H1 (cell line): ENCODE measurements around the gene KLHL29. TPM values are rescaled to one million over a fixed set of nuclear protein-coding genes. Genes with fewer than 3 reads are reported as not detected.

Source experiments
- CTCF ChIA-PET: fragments of 300-600 bp; sonication (Branson Sonifier 250); formaldehyde crosslinking; loops from one replicate; lab custom pipeline; 2021; ENCODE audit not compliant: partially characterized antibody; lab: Charles Lee
- POLR2A ChIA-PET: fragments of 300-600 bp; sonication (Branson Sonifier 250); formaldehyde crosslinking; loops from one replicate; lab custom pipeline; 2021; ENCODE audit warnings: inconsistent platforms; ENCODE audit not compliant: partially characterized antibody; lab: Charles Lee
- DNase-seq, 2 experiments: peaks; one replicate each; pipeline versions ENCODE4 v3.0.0 to v3.0.0-alpha.2; 2010 to 2022; ENCODE audit warnings: low spot score in 2 of 2, low read depth in 1 of 2, mixed read lengths in 1 of 2
- FAIRE-seq: peaks from 2 replicates; lab custom pipeline; 2011; peaks lifted over from hg19 to GRCh38; lab: Jason Lieb, UNC
- H2AFZ ChIP-seq: 2 replicates; pipeline ENCODE4 v1.8.1; 2012; ENCODE audit warnings: low read length, inconsistent platforms
- H2AK5ac ChIP-seq: 2 replicates; pipeline ENCODE4 v1.6.1; 2013; ENCODE audit warnings: low read depth, low read length
- H2BK120ac ChIP-seq: replicated peaks from 2 replicates; pipeline ENCODE3; 2013; ENCODE audit warnings: low read depth, low read length, inconsistent platforms
- H2BK12ac ChIP-seq: 2 replicates; pipeline ENCODE4 v1.6.1; 2013; ENCODE audit warnings: low read depth, low read length
- H2BK15ac ChIP-seq: 2 replicates; pipeline ENCODE4 v1.6.1; 2013; ENCODE audit warnings: low read length
- H2BK20ac ChIP-seq: 2 replicates; pipeline ENCODE4 v1.6.1; 2013; ENCODE audit warnings: low read length
- H2BK5ac ChIP-seq: 2 replicates; pipeline ENCODE4 v1.6.1; 2013; ENCODE audit warnings: low read depth, low read length
- H3K14ac ChIP-seq: 2 replicates; pipeline ENCODE4 v1.6.1; 2013; ENCODE audit warnings: inconsistent platforms; ENCODE audit not compliant: insufficient read length
- H3K18ac ChIP-seq: 2 replicates; pipeline ENCODE4 v1.6.1; 2013; ENCODE audit warnings: low read length; ENCODE audit errors: extremely low read depth
- H3K23ac ChIP-seq: 2 replicates; pipeline ENCODE4 v1.6.1; 2013; ENCODE audit warnings: inconsistent platforms; ENCODE audit not compliant: insufficient read length
- H3K23me2 ChIP-seq: 2 replicates; pipeline ENCODE4 v1.6.1; 2013; ENCODE audit warnings: low read depth, low read length
- H3K27ac ChIP-seq: 2 replicates; pipeline ENCODE4 v1.6.1; 2011; ENCODE audit warnings: low read depth, low read length, inconsistent platforms
- H3K27me3 ChIP-seq, 4 experiments: replicated peaks in 1 of 4; 1 replicate in 1 of 4; 2 replicates in 3 of 4; pipeline versions ENCODE4 v1.6.1 to v1.8.1; 2011 to 2013; ENCODE audit warnings: low read length in 3 of 4, mild to moderate bottlenecking in 3 of 4, inconsistent platforms in 2 of 4, mixed read lengths in 2 of 4, moderate library complexity in 1 of 4; ENCODE audit not compliant: control insufficient read depth in 3 of 4, insufficient read depth in 3 of 4; ENCODE audit errors: extremely low read depth in 1 of 4
- H3K36me3 ChIP-seq, 4 experiments: 2 replicates each; pipeline versions ENCODE4 v1.6.1 to v1.8.1; 2011 to 2013; ENCODE audit warnings: mild to moderate bottlenecking in 4 of 4, low read length in 3 of 4, moderate library complexity in 2 of 4, control low read depth in 1 of 4, inconsistent platforms in 1 of 4; ENCODE audit not compliant: insufficient read depth in 4 of 4, control insufficient read depth in 2 of 4
- H3K4ac ChIP-seq: replicated peaks from 2 replicates; pipeline ENCODE3; 2013; ENCODE audit warnings: low read length, low read depth, mixed read lengths, inconsistent platforms; ENCODE audit not compliant: insufficient read length
- H3K4me1 ChIP-seq, 4 experiments: replicated peaks in 1 of 4; 1 replicate in 1 of 4; 2 replicates in 3 of 4; pipeline versions ENCODE4 v1.6.1 to v1.8.1; 2011 to 2013; ENCODE audit warnings: low read length in 3 of 4, inconsistent platforms in 2 of 4, mixed read lengths in 1 of 4; ENCODE audit not compliant: insufficient read depth in 4 of 4, control insufficient read depth in 3 of 4
- H3K4me2 ChIP-seq, 2 experiments: 2 replicates each; pipeline versions ENCODE4 v1.6.1 to v1.8.1; 2011 to 2013; ENCODE audit warnings: low read depth in 2 of 2, low read length in 2 of 2, control low read depth in 1 of 2, inconsistent platforms in 1 of 2, mild to moderate bottlenecking in 1 of 2; ENCODE audit not compliant: insufficient read depth in 1 of 2
- H3K4me3 ChIP-seq, 4 experiments: fragments of 200-600, 300-600 bp in 1 of 4; sonication (generic), shearing (Covaris generic), sonication (Bioruptor Twin) in 1 of 4; 2 replicates each; pipeline versions ENCODE4 v1.5.1 to v1.8.1; 2011 to 2016; ENCODE audit warnings: low read length in 4 of 4, low read depth in 3 of 4, control low read depth in 2 of 4, inconsistent platforms in 2 of 4, mild to moderate bottlenecking in 2 of 4, mixed read lengths in 1 of 4, moderate library complexity in 1 of 4; ENCODE audit not compliant: insufficient read depth in 2 of 4; ENCODE audit errors: extremely low read depth in 1 of 4
- H3K56ac ChIP-seq: replicated peaks from 2 replicates; pipeline ENCODE3; 2013; ENCODE audit warnings: low read depth, mild to moderate bottlenecking, mixed read lengths, low read length, inconsistent platforms; ENCODE audit not compliant: insufficient read length
- H3K79me1 ChIP-seq: 2 replicates; pipeline ENCODE4 v1.6.1; 2013; ENCODE audit warnings: low read depth, low read length, control low read depth
- H3K79me2 ChIP-seq, 2 experiments: 2 replicates each; pipeline versions ENCODE4 v1.6.1 to v1.8.1; 2012 to 2013; ENCODE audit warnings: low read length in 2 of 2, mild to moderate bottlenecking in 2 of 2, inconsistent platforms in 1 of 2; ENCODE audit not compliant: insufficient read depth in 2 of 2, control insufficient read depth in 1 of 2
- H3K9ac ChIP-seq, 4 experiments: replicated peaks in 1 of 4; 1 replicate in 1 of 4; 2 replicates in 3 of 4; pipeline versions ENCODE4 v1.6.1 to v1.8.1; 2011 to 2013; ENCODE audit warnings: low read depth in 3 of 4, low read length in 3 of 4, control low read depth in 2 of 4, mild to moderate bottlenecking in 2 of 4, moderate library complexity in 2 of 4, inconsistent platforms in 1 of 4; ENCODE audit errors: extremely low read depth in 1 of 4
- H3K9me3 ChIP-seq, 2 experiments: 2 replicates each; pipeline versions ENCODE4 v1.6.1 to v1.8.1; 2012 to 2013; ENCODE audit warnings: mild to moderate bottlenecking in 2 of 2, moderate library complexity in 2 of 2, control low read depth in 1 of 2, inconsistent platforms in 1 of 2, low read depth in 1 of 2, low read length in 1 of 2, mixed read lengths in 1 of 2; ENCODE audit not compliant: insufficient read depth in 2 of 2
- H4K20me1 ChIP-seq, 2 experiments: replicated peaks in 1 of 2; 2 replicates each; pipeline versions ENCODE3 to v1.8.1; 2011 to 2013; ENCODE audit warnings: inconsistent platforms in 2 of 2, low read length in 2 of 2, mild to moderate bottlenecking in 1 of 2; ENCODE audit not compliant: insufficient read depth in 2 of 2, control insufficient read depth in 1 of 2
- H4K5ac ChIP-seq: 2 replicates; pipeline ENCODE4 v1.6.1; 2013; ENCODE audit warnings: low read length, low read depth, mixed read lengths, inconsistent platforms; ENCODE audit not compliant: insufficient read length
- H4K8ac ChIP-seq: 2 replicates; pipeline ENCODE4 v1.8.0; 2013; ENCODE audit warnings: mild to moderate bottlenecking, moderate library complexity, low read length, inconsistent platforms; ENCODE audit not compliant: insufficient read depth; ENCODE audit errors: extremely low read depth
- H4K91ac ChIP-seq: replicated peaks from 2 replicates; pipeline ENCODE3; 2013; ENCODE audit warnings: low read length, mixed read lengths, inconsistent platforms; ENCODE audit not compliant: insufficient read length
- GABPA ChIP-seq: IDR thresholded peaks from 2 replicates; pipeline ENCODE4 v1.6.1; 2011; ENCODE audit warnings: mild to moderate bottlenecking, low read length, moderate library complexity, borderline replicate concordance; ENCODE audit not compliant: insufficient read depth
- GTF2F1 ChIP-seq: IDR thresholded peaks from 2 replicates; pipeline ENCODE4 v1.6.1; 2012; ENCODE audit warnings: low read depth, low read length, improper control_type of control experiment, borderline replicate concordance
- HDAC2 ChIP-seq, 2 experiments: fragments of 300-600 bp in 1 of 2; sonication (generic) in 1 of 2; IDR thresholded peaks; 2 replicates each; pipeline ENCODE4 v1.6.1; 2011 to 2012; ENCODE audit warnings: low read depth in 2 of 2, low read length in 2 of 2, mild to moderate bottlenecking in 2 of 2, moderate library complexity in 2 of 2, borderline replicate concordance in 1 of 2, inconsistent platforms in 1 of 2
- PHF8 ChIP-seq: fragments of 200-600 bp; sonication (generic); conservative IDR thresholded peaks from 2 replicates; pipeline ENCODE4 v1.7.1; 2012; ENCODE audit warnings: low read depth, mild to moderate bottlenecking, inconsistent platforms, low read length, moderate library complexity
- POLR2A ChIP-seq, 2 experiments: IDR thresholded peaks; 1 replicate in 1 of 2; 2 replicates in 1 of 2; pipeline ENCODE4 v1.6.1; 2011; ENCODE audit warnings: low read depth in 2 of 2, low read length in 2 of 2, mild to moderate bottlenecking in 2 of 2; ENCODE audit errors: control extremely low read depth in 1 of 2
- RAD21 ChIP-seq, 2 experiments: IDR thresholded peaks in 1 of 2; conservative IDR thresholded peaks in 1 of 2; 2 replicates each; pipeline ENCODE4 v1.6.1; 2011; ENCODE audit warnings: low read depth in 2 of 2, low read length in 2 of 2, improper control_type of control experiment in 1 of 2, inconsistent platforms in 1 of 2, mild to moderate bottlenecking in 1 of 2, moderate library complexity in 1 of 2
- RNF2 ChIP-seq: fragments of 200-900, 300-1000 bp; sonication (generic); IDR thresholded peaks from 2 replicates; pipeline ENCODE4 v1.7.1; 2016; ENCODE audit warnings: borderline replicate concordance, low read depth, mild to moderate bottlenecking, antibody characterized with exemption, low read length; ENCODE audit not compliant: poor library complexity, severe bottlenecking; ENCODE audit errors: missing control alignments
- SAP30 ChIP-seq: fragments of 300-600 bp; sonication (generic); IDR thresholded peaks from 2 replicates; pipeline ENCODE4 v1.7.1; 2012; ENCODE audit warnings: low read length, moderate library complexity, mild to moderate bottlenecking, inconsistent platforms; ENCODE audit not compliant: insufficient read depth, insufficient replicate concordance
- TEAD4 ChIP-seq: IDR thresholded peaks from 2 replicates; pipeline ENCODE4 v1.6.1; 2012; ENCODE audit warnings: low read depth, low read length, inconsistent platforms, mixed read lengths
- WGBS, 2 experiments: shearing (Covaris generic) in 1 of 2; methylation state at CpG; one replicate each; pipeline versions ENCODE4 v1.1.6 to v1.1.7; 2013 to 2015; ENCODE audit warnings: low lambda C conversion rate in 2 of 2, mixed read lengths in 2 of 2, inconsistent platforms in 1 of 2, low coverage in 1 of 2, missing lambda C conversion rate in 1 of 2; ENCODE audit not compliant: insufficient replicate concordance in 2 of 2, insufficient coverage in 1 of 2, insufficient read length in 1 of 2; ENCODE audit errors: extremely low coverage in 1 of 2, missing lambda C conversion rate in 1 of 2; 5-methylcytosine and 5-hydroxymethylcytosine counted together
- polyA plus RNA-seq, 7 experiments: library from polyadenylated mRNA; depleted of rRNA in 3 of 7; stranded (reverse) in 5 of 7; unstranded in 2 of 7; fragments of >200 nt in 5 of 7; fragments of 200-250 nt in 2 of 7; gene quantifications; 1 replicate in 5 of 7; 2 replicates in 1 of 7; 4 replicates in 1 of 7; pipeline versions ENCODE4 v1.2.1 to v1.2.3, GENCODE V29; 2011 to 2013; ENCODE audit warnings: missing spikeins in 2 of 7, mixed read lengths in 2 of 7
- total RNA-seq: library from RNA; stranded (reverse); fragmentation: NEBNext Ultra II Directional; extraction: Animal tissue kit (Norgen Biotek cat#: 25700); gene quantifications from 2 replicates; pipeline ENCODE4 v1.2.1, GENCODE V29; 2021

The KLHL29 gene
- total and polyA plus RNA-seq, 2 of the 8 experiments (the other 6 are each of a cell fraction or from before 2014, with no cell fraction given): 1.1 to 4.7 TPM

DNA sequence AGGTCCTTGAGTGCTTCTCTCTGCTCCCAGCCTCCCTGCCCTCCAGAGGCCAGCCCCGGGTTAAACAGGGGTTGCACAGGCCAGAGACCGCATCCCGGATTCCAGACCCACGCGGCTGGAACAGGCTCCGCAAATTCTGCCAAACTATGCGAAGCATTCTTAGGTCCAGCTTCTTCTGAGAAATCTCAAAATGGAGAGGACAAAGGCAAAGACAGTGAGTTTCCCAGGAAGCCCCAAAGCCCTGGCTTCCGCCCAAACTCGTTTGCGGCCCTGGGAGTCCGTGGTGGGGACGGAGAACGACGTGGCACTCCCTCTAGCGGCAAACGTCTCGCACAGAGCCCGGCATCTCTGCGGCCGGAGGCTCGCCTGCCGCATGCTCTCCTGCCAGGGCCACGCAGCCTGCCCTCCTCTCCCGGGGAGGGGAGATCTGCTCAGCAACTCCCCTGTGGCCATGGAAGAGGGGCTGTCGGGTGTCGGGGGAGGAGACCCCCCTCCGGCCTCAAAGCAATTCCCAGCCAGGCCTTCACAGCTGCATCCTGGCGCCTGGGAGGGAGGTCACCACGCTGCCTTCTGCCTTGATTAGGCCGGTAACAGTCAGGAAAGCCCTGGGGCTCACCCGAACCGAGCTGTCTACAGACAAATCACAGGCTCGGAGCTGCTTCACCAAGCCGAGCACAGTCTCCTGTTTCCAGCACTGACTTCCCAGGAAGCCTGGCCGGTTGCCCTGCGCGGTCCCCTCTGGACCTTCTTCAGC is 33.4 kb upstream of the KLHL29 start:
- Histone ChIP-seq H2BK15ac (peak overlapping the region; percentile 61; the same call in 1 of the 2 replicates), H3K27me3 (peaks cover 0 to 14% (median 8%) of the 10 kb centered on the region in 4 experiments; a peak in 5 of 7 replicates), H3K23me2 (no peaks in the 10 kb centered on the region), H3K4ac (no peak overlapping the region), H3K23ac (no peak overlapping the region), H2BK5ac (no peak overlapping the region), H2BK20ac (no peak overlapping the region), H3K4me1 (peaks cover 0 to 5% (median 3%) of the 10 kb centered on the region in 4 experiments; a peak in 5 of 7 replicates), H2AK5ac (no peak overlapping the region), H4K8ac (peak overlapping the region; percentile 90; the same call in 1 of the 2 replicates), H4K5ac (no peak overlapping the region), H3K56ac (no peak overlapping the region), H3K9ac (no peak overlapping the region), H3K4me3 (peak overlapping the region in 3 of 4 experiments; percentile 5 to 19 (median 19); a peak in 1 of 8 replicates), H3K36me3 (no peaks in the 10 kb centered on the region), H4K20me1 (no peaks in the 10 kb centered on the region), H2BK12ac (0 out of 2 replicates have a peak overlapping the region, but pooled peaks have one; percentile 50), H3K4me2 (peak overlapping the region in 1 of 2 experiments; percentile 62; a peak in 3 of 4 replicates), H3K9me3 (no peaks in the 10 kb centered on the region), H3K14ac (no peak overlapping the region), H3K18ac (peak overlapping the region; percentile 71), H3K79me2 (no peaks in the 10 kb centered on the region), H3K27ac (no peak overlapping the region), H3K79me1 (no peaks in the 10 kb centered on the region), H4K91ac (peak overlapping the region; percentile 11), H2BK120ac (peak overlapping the region; percentile 64), H2AFZ (peak overlapping the region; percentile 98)
- DNase-seq (peak; percentile 61 to 92), FAIRE-seq (peak; percentile 32)
- ChIA-PET CTCF (interaction anchor here (0.6 to 3.3 kb wide), 33 partner anchors 9 to 423 kb away, joined by 3 to 14 read pairs (median 4); no protein-coding TSS in a partner anchor), POLR2A (interaction anchor here (1.4 kb wide), 1 partner anchor 21 kb away, joined by 4 read pairs; no protein-coding TSS in a partner anchor)
- WGBS, 2 experiments: 32% methylated on average over 32 of the region's 37 CpGs; no CpG with 5 or more reads in 1 of the 2 experiments
- TF ChIP-seq TEAD4 (peak; percentile 55), GABPA (0 out of 2 replicates have a peak, but pooled peaks have one; percentile 27), RAD21 (IDR thresholded peaks at IDR 0.05 in 1 of 2, conservative IDR thresholded peaks at IDR 0.05 in 1 of 2; ENCODE audit: low read depth in 2 of 2, low read length in 2 of 2) (peak; percentile 64 to 78), PHF8 (no peak), POLR2A (IDR thresholded peaks at IDR 0.05; ENCODE audit: control extremely low read depth in 1 of 2, low read depth in 2 of 2, low read length in 2 of 2) (peak in 1 of 2 experiments; percentile 17; a peak in 1 of 3 replicates), RNF2 (peak; percentile 25), SAP30 (no peak), GTF2F1 (no peak), HDAC2 (IDR thresholded peaks at IDR 0.05; ENCODE audit: borderline replicate concordance in 1 of 2, low read depth in 2 of 2, low read length in 2 of 2) (peak in 1 of 2 experiments; percentile 80; a peak in 1 of 4 replicates)
